A549 (cell line): Measurements from ENCODE around the gene TCF7L2. TPM values are rescaled to one million over a fixed set of nuclear protein-coding genes. Genes with fewer than 3 reads are reported as not detected.
"Not testable (repeated sequence)": the region's sequence is repeated elsewhere in the genome, so short reads cannot be mapped to it uniquely, and the experiment has no call there.

Experiments used
- ATAC-seq, 2 experiments: fragments of 200-7000 bp in 1 of 2; fragments of >200 bp in 1 of 2; cut with Nextera tagmentation in 1 of 2; cut with Tn5 transposase in 1 of 2; 3 replicates each; pipeline versions ENCODE4 v1.8.0 to v1.9.1; 2018 to 2020; ENCODE audit warnings: mild to moderate bottlenecking in 1 of 2, moderate library complexity in 1 of 2
- CTCF ChIA-PET: fragments of 300-600 bp; sonication (Branson Sonifier 250); formaldehyde crosslinking; extraction: SDS; loops from one replicate; lab custom pipeline; 2021; ENCODE audit warnings: antibody characterized with exemption, inconsistent platforms; lab: Yijun Ruan, JAX
- POLR2A ChIA-PET: fragments of 350-600 bp; formaldehyde crosslinking; extraction: SDS; loops from one replicate; lab custom pipeline; 2021; ENCODE audit warnings: antibody characterized with exemption, inconsistent platforms; lab: Yijun Ruan, JAX
- DNase-seq, 2 experiments: peaks; one replicate each; pipeline versions ENCODE4 v3.0.0 to v3.0.0-alpha.2; 2011 to 2016; ENCODE audit warnings: low read depth in 1 of 2, low spot score in 1 of 2
- FAIRE-seq: peaks from 2 replicates; lab custom pipeline; 2011; peaks lifted over from hg19 to GRCh38; lab: Jason Lieb, UNC
- H3K27ac ChIP-seq, 2 experiments: fragments of >200 bp; sonication (Bioruptor Twin); formaldehyde crosslinking; 3 replicates each; pipeline ENCODE4 v1.5.1; 2016 to 2017
- H3K4me1 ChIP-seq: fragments of >200 bp; sonication (Bioruptor Twin); formaldehyde crosslinking; 3 replicates; pipeline ENCODE4 v1.6.1; 2016
- H3K4me2 ChIP-seq: fragments of >200 bp; sonication (Bioruptor Twin); formaldehyde crosslinking; 3 replicates; pipeline ENCODE4 v1.6.1; 2016
- H3K4me3 ChIP-seq: fragments of >200 bp; sonication (Bioruptor Twin); formaldehyde crosslinking; 3 replicates; pipeline ENCODE4 v1.5.1; 2016
- H3K9me3 ChIP-seq: fragments of >200 bp; sonication (Bioruptor Twin); formaldehyde crosslinking; 3 replicates; pipeline ENCODE4 v1.6.1; 2016
- CBX2 ChIP-seq: fragments of 200-600 bp; sonication (generic); IDR thresholded peaks from 2 replicates; pipeline ENCODE4 v1.6.1; 2016; ENCODE audit warnings: low read depth, mild to moderate bottlenecking, borderline replicate concordance
- CBX8 ChIP-seq: fragments of 200-600 bp; sonication (generic); IDR thresholded peaks from 2 replicates; pipeline ENCODE4 v1.6.1; 2016
- CEBPB ChIP-seq, 2 experiments: fragments of >200 bp in 1 of 2; sonication (Bioruptor Twin) in 1 of 2; formaldehyde crosslinking in 1 of 2; IDR thresholded peaks; 2 replicates each; pipeline ENCODE4 v1.6.1; 2012 to 2016
- CTCF ChIP-seq: fragments of >200 bp; sonication (Bioruptor Twin); formaldehyde crosslinking; IDR thresholded peaks from 3 replicates; pipeline ENCODE4 v1.5.1; 2016
- ELK1 ChIP-seq: fragments of 150-350 bp; IDR thresholded peaks from 2 replicates; pipeline ENCODE4 v1.6.1; 2014; ENCODE audit warnings: low read depth, mild to moderate bottlenecking, low read length
- ESRRA ChIP-seq: fragments of 150-350 bp; IDR thresholded peaks from 2 replicates; pipeline ENCODE4 v1.6.1; 2014; ENCODE audit warnings: mild to moderate bottlenecking, low read length, borderline replicate concordance
- FOSB ChIP-seq: fragments of 250-450 bp; sonication (Bioruptor Pico); IDR thresholded peaks from 2 replicates; pipeline ENCODE4 v1.5.0; 2020; ENCODE audit warnings: mild to moderate bottlenecking, moderate library complexity
- FOXS1 ChIP-seq: fragments of 250-450 bp; sonication (Bioruptor Pico); IDR thresholded peaks from 2 replicates; pipeline ENCODE4 v1.5.0; 2020; ENCODE audit warnings: mild to moderate bottlenecking, moderate library complexity
- HDAC2 ChIP-seq: fragments of 200-600 bp; sonication (generic); IDR thresholded peaks from 2 replicates; pipeline ENCODE4 v1.6.1; 2016
- HEYL ChIP-seq: fragments of 250-450 bp; sonication (Bioruptor Pico); IDR thresholded peaks from 2 replicates; pipeline ENCODE4 v1.8.0; 2021; ENCODE audit warnings: mild to moderate bottlenecking, moderate library complexity
- HMGXB4 ChIP-seq: fragments of 250-450 bp; sonication (Bioruptor Pico); IDR thresholded peaks from 2 replicates; pipeline ENCODE4 v1.5.0; 2021; ENCODE audit warnings: mild to moderate bottlenecking, moderate library complexity, borderline replicate concordance
- HOXA7 ChIP-seq: fragments of 250-450 bp; sonication (Bioruptor Pico); IDR thresholded peaks from 2 replicates; pipeline ENCODE4 v1.5.0; 2020; ENCODE audit warnings: mild to moderate bottlenecking, moderate library complexity
- JUN ChIP-seq, 2 experiments: fragments of >200 bp; sonication (Bioruptor Twin); formaldehyde crosslinking; IDR thresholded peaks; 2 replicates in 1 of 2; 3 replicates in 1 of 2; pipeline ENCODE4 v1.6.1; 2016 to 2017
- KDM1A ChIP-seq: fragments of 200-600 bp; sonication (generic); IDR thresholded peaks from 2 replicates; pipeline ENCODE4 v1.6.1; 2016; ENCODE audit warnings: low read depth, mild to moderate bottlenecking
- KDM5A ChIP-seq: fragments of 200-600 bp; sonication (generic); IDR thresholded peaks from 2 replicates; pipeline ENCODE4 v1.6.1; 2016; ENCODE audit warnings: antibody characterized with exemption, mild to moderate bottlenecking
- MAZ ChIP-seq: fragments of 150-350 bp; IDR thresholded peaks from 2 replicates; pipeline ENCODE4 v1.6.1; 2014; ENCODE audit warnings: antibody characterized with exemption, low read depth, low read length, borderline replicate concordance
- PHF8 ChIP-seq: fragments of 200-600 bp; sonication (generic); IDR thresholded peaks from 2 replicates; pipeline ENCODE4 v1.6.1; 2016; ENCODE audit warnings: low read depth, mild to moderate bottlenecking, antibody characterized with exemption, moderate library complexity, borderline replicate concordance
- POLR2A ChIP-seq: IDR thresholded peaks from 2 replicates; pipeline ENCODE4 v1.6.1; 2012; ENCODE audit warnings: mild to moderate bottlenecking, low read length
- RNF2 ChIP-seq: fragments of 200-600 bp; sonication (generic); IDR thresholded peaks from 2 replicates; pipeline ENCODE4 v1.6.1; 2016; ENCODE audit warnings: low read depth, mild to moderate bottlenecking, antibody characterized with exemption, moderate library complexity, borderline replicate concordance
- SREBF2 ChIP-seq: fragments of 450-650 bp; IDR thresholded peaks from 2 replicates; pipeline ENCODE4 v1.6.1; 2014; ENCODE audit warnings: mild to moderate bottlenecking, moderate library complexity
- TFCP2L1 ChIP-seq: fragments of 250-450 bp; sonication (Bioruptor Pico); IDR thresholded peaks from 2 replicates; pipeline ENCODE4 v1.5.0; 2021; ENCODE audit warnings: mild to moderate bottlenecking
- ZC3H11A ChIP-seq: fragments of 450-650 bp; IDR thresholded peaks from 2 replicates; pipeline ENCODE4 v1.6.1; 2014; ENCODE audit warnings: antibody characterized with exemption, mild to moderate bottlenecking
- ZFP36 ChIP-seq: fragments of 450-650 bp; IDR thresholded peaks from 2 replicates; pipeline ENCODE4 v1.6.1; 2014; ENCODE audit warnings: borderline replicate concordance; ENCODE audit not compliant: partially characterized antibody
- ZNF302 ChIP-seq: fragments of 250-450 bp; sonication (Bioruptor Pico); IDR thresholded peaks from 2 replicates; pipeline ENCODE4 v1.9.0; 2021; ENCODE audit warnings: inconsistent platforms, mild to moderate bottlenecking, moderate library complexity
- WGBS: methylation state at CpG from one replicate; pipeline ENCODE4 v1.1.6; 2017; ENCODE audit errors: missing lambda C conversion rate; 5-methylcytosine and 5-hydroxymethylcytosine counted together
- polyA plus RNA-seq, 4 experiments: library from polyadenylated mRNA; depleted of rRNA in 3 of 4; stranded (reverse); fragments of >200 nt; fragmentation: RNase III in 1 of 4; extraction: RNeasy Plus Mini Kit Qiagen cat#74134 plus additional on column Dnase treatment in 1 of 4; gene quantifications; 2 replicates in 3 of 4; 3 replicates in 1 of 4; pipeline ENCODE4 v1.2.3, GENCODE V29; 2011 to 2017
- TF ChIP-seq, protein P1 (sequence below): fragments of 450-650 bp; IDR thresholded peaks from 2 replicates; pipeline ENCODE4 v1.6.1; 2014; ENCODE audit warnings: antibody characterized with exemption
- TF ChIP-seq, protein P2 (sequence below): fragments of >200 bp; sonication (Bioruptor Twin); formaldehyde crosslinking; IDR thresholded peaks from 2 replicates; pipeline ENCODE4 v1.6.1; 2016
- TF ChIP-seq, protein P3 (sequence below): fragments of 250-450 bp; sonication (Bioruptor Pico); IDR thresholded peaks from 2 replicates; pipeline ENCODE4 v1.5.0; 2020; ENCODE audit warnings: low read depth, mild to moderate bottlenecking, moderate library complexity

TCF7L2 gene
- polyA plus RNA-seq, 2 of the 4 experiments (the other 2 are of a cell fraction), result 11.3 to 14.5 TPM

- peaks cover 55% of the 10 kb centered on the region for H3K4me1 ChIP-seq
- CTCF ChIA-PET, result interaction anchor here (0.6 to 0.8 kb wide), 2 partner anchors 18 to 378 kb away, joined by 3 to 4 read pairs; no protein-coding TSS in a partner anchor
- WGBS, result 93% methylated on average over 8 of the region's 8 CpGs
- ATAC-seq, H3K4me2 ChIP-seq: not testable (repeated sequence)
- TF ChIP-seq CEBPB (IDR thresholded peaks at IDR 0.05), result 0 out of 4 replicates have a peak, but pooled peaks of 1 of the 2 experiments have one; percentile 15
- TF ChIP-seq, all 56 proteins: peak for 1; not testable (repeated sequence) for 55
- DNase-seq, FAIRE-seq, H3K9me3 ChIP-seq, H3K4me3 ChIP-seq: not testable (repeated sequence)
- POLR2A ChIA-PET, result interaction anchor here (0.5 kb wide), 1 partner anchor 255 kb away, joined by 5 read pairs; no protein-coding TSS in a partner anchor
- H3K27ac ChIP-seq, result peak overlapping the region in 1 of 2 experiments; percentile 35; a peak in 1 of 6 replicates
Observed at GRCh38 chr10:113066120-113066519, 116.1 kb downstream of the TCF7L2 start.

- no peak for FAIRE-seq
- WGBS, result 94% methylated on average over 6 of the region's 6 CpGs
- ChIA-PET POLR2A (interaction anchor here (0.5 kb wide), 1 partner anchor 255 kb away, joined by 5 read pairs; no protein-coding TSS in a partner anchor), CTCF (interaction anchor here (0.5 to 0.8 kb wide), 3 partner anchors 18 to 459 kb away, joined by 3 to 4 read pairs (median 3); no protein-coding TSS in a partner anchor)
- DNase-seq, result no peak
- H3K4me2 ChIP-seq, result no peak overlapping the region
- H3K27ac ChIP-seq, result peak overlapping the region; percentile 26 to 70; a peak in 4 of 6 replicates
- peaks cover 55% of the 10 kb centered on the region for H3K4me1 ChIP-seq
- no peak for TF ChIP-seq MAZ
- TF ChIP-seq RNF2, result no peak
- no peak for TF ChIP-seq KDM5A
- no peak for TF ChIP-seq ELK1
- no peak for TF ChIP-seq JUN (IDR thresholded peaks at IDR 0.05)
- TF ChIP-seq CEBPB (IDR thresholded peaks at IDR 0.05), result no peak
- TF ChIP-seq KDM1A, result no peak
- no peak for TF ChIP-seq HDAC2
- TF ChIP-seq, protein P1, sequence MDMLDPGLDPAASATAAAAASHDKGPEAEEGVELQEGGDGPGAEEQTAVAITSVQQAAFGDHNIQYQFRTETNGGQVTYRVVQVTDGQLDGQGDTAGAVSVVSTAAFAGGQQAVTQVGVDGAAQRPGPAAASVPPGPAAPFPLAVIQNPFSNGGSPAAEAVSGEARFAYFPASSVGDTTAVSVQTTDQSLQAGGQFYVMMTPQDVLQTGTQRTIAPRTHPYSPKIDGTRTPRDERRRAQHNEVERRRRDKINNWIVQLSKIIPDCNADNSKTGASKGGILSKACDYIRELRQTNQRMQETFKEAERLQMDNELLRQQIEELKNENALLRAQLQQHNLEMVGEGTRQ, result no peak
- TF ChIP-seq ZNF302 (CRISPR knock-in tag), result no peak
- TF ChIP-seq CBX8, result no peak
- TF ChIP-seq FOSB (CRISPR knock-in tag), result no peak
- TF ChIP-seq, protein P2, sequence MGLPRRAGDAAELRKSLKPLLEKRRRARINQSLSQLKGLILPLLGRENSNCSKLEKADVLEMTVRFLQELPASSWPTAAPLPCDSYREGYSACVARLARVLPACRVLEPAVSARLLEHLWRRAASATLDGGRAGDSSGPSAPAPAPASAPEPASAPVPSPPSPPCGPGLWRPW, result no peak
- no peak for TF ChIP-seq SREBF2
- no peak for TF ChIP-seq POLR2A
- TF ChIP-seq HEYL (CRISPR knock-in tag), result no peak
- no peak for TF ChIP-seq HMGXB4 (CRISPR knock-in tag)
- no peak overlapping the region for H3K4me3 ChIP-seq
- ATAC-seq, result no peak
- no peaks in the 10 kb centered on the region for H3K9me3 ChIP-seq
Observed at GRCh38 chr10:113066561-113067312, 116.7 kb downstream of the TCF7L2 start.

DNA sequence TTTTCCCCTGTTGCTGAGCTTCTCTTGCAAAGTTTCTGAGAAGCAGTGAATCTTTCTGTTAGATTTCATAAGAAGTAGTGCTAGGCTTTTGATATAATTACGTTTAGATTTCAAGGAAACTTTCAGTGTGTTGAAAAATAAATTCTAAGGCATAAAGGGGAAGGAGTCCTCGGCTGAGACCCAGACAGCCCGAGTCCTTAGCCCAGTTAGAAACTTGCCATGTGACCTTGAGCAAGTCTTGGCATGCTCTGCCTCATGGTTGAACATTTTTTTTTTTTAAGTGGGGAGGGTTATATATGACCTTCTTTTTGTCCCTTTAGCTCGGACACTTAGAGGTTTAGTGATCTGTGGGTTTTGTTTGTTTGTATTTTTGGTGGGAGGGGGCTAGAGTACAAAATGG, 117.5 kb downstream of the TCF7L2 start:
- CTCF ChIA-PET, result no interaction called here
- Histone ChIP-seq H3K4me2 (no peak overlapping the region), H3K4me1 (peaks cover 58% of the 10 kb centered on the region), H3K9me3 (no peaks in the 10 kb centered on the region), H3K4me3 (no peak overlapping the region), H3K27ac (peak overlapping the region; percentile 26 to 70; a peak in 4 of 6 replicates)
- FAIRE-seq (no peak), ATAC-seq (no peak), DNase-seq (no peak)
- WGBS, result 73% methylated on average over 4 of the region's 4 CpGs
- POLR2A ChIA-PET, result no interaction called here
- TF ChIP-seq, protein P3, sequence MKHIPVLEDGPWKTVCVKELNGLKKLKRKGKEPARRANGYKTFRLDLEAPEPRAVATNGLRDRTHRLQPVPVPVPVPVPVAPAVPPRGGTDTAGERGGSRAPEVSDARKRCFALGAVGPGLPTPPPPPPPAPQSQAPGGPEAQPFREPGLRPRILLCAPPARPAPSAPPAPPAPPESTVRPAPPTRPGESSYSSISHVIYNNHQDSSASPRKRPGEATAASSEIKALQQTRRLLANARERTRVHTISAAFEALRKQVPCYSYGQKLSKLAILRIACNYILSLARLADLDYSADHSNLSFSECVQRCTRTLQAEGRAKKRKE (CRISPR knock-in tag), result no peak
- TF ChIP-seq ESRRA, result no peak
- TF ChIP-seq ZFP36, result no peak
- TF ChIP-seq ZC3H11A, result no peak
- TF ChIP-seq CTCF, result no peak
- no peak for TF ChIP-seq HOXA7 (CRISPR knock-in tag)
- TF ChIP-seq CBX2, result no peak
- TF ChIP-seq PHF8, result no peak
- no peak for TF ChIP-seq FOXS1 (CRISPR knock-in tag)
- TF ChIP-seq TFCP2L1, result no peak
